GM12864 (cell line): ENCODE measurements around the gene ZNF44.
"Not testable (repeated sequence)": the region's sequence is repeated elsewhere in the genome, so short reads cannot be mapped to it uniquely, and the experiment has no call there.

Source experiments
- DNase-seq: peaks from one replicate; pipeline ENCODE4 v3.0.0-alpha.2; 2011; ENCODE audit warnings: low read depth
- H3K4me3 ChIP-seq: 2 replicates; pipeline ENCODE4 v1.5.1; 2011; ENCODE audit warnings: mild to moderate bottlenecking, low read depth, low read length, control low read depth
- CTCF ChIP-seq: IDR thresholded peaks from 2 replicates; pipeline ENCODE4 v1.5.1; 2011; ENCODE audit warnings: low read depth, mild to moderate bottlenecking, moderate library complexity, low read length, control low read depth, inconsistent platforms; ENCODE audit errors: missing control alignments

The ZNF44 gene

GRCh38 chr19:12318782-12319413 lies 24.2 kb upstream of the ZNF44 start:
- TF ChIP-seq CTCF, result no peak
- no peak overlapping the region for H3K4me3 ChIP-seq
- DNase-seq, result no peak

GRCh38 chr19:12314553-12314952 lies 19.9 kb upstream of the ZNF44 start:
- no peak overlapping the region for H3K4me3 ChIP-seq
- no peak for DNase-seq
- TF ChIP-seq CTCF, result no peak

GRCh38 chr19:12308891-12309290 lies 14.2 kb upstream of the ZNF44 start:
- not testable (repeated sequence) for H3K4me3 ChIP-seq, DNase-seq

GRCh38 chr19:12295191-12295590 lies 508 bp upstream of the ZNF44 start:
- no peak for TF ChIP-seq CTCF
- H3K4me3 ChIP-seq, result peak overlapping the region; percentile 85
- DNase-seq, result no peak

GRCh38 chr19:12293777-12294248 lies 870 bp downstream of the ZNF44 start:
- no peak for TF ChIP-seq CTCF
- DNase-seq, result peak; percentile 51

GRCh38 chr19:12289790-12290065 lies 5.0 kb downstream of the ZNF44 start:
- no peak for TF ChIP-seq CTCF
- no peak overlapping the region for H3K4me3 ChIP-seq
- no peak for DNase-seq

More at GRCh38 chr19:12293777-12294248, 870 bp downstream of the ZNF44 start:
- peak overlapping the region; percentile 85 for H3K4me3 ChIP-seq

GRCh38 chr19:12287958-12288500 lies 6.7 kb downstream of the ZNF44 start:
- H3K4me3 ChIP-seq, result no peak overlapping the region
- no peak for DNase-seq
- TF ChIP-seq CTCF, result no peak
